Measurements from ENCODE around the gene ASCC2.
"Not testable (repeated sequence)": the region's sequence is repeated elsewhere in the genome, so short reads cannot be mapped to it uniquely, and the experiment has no call there.

ASCC2 gene

GRCh38 chr22:29782061-29782845, 55.8 kb downstream of the ASCC2 start:
- no peak for DNase-seq

- DNase-seq: no peak
These were observed 57.1 kb downstream of the ASCC2 start for GRCh38 chr22:29780748-29781676.

GRCh38 chr22:29780220-29780619, 57.9 kb downstream of the ASCC2 start:
- DNase-seq: no peak

- no peak for DNase-seq
These were observed 64.8 kb downstream of the ASCC2 start for GRCh38 chr22:29773233-29773632.

DNA sequence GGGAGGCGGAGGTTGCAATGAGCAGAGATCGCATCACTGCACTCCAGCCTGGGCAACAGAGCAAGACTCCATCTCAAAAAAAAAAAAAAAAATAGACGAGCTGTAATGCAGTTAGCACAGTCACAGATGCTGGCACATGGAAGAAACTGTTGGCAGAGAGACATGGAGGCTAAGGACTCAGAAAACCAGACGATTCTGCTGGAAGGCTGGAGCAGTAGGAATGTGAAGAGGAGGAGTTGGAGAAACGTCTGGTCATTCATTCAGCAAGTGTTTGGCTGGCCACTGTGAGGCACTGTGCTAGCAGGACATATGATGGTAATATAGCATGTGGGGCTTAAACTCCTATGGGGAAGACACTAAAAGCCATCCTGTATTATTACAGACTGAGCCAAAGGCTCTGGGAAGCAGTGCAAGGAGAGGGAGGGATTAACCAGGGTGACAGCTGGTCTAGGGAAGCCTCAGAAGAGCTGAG, 65.9 kb downstream of the ASCC2 start:
- DNase-seq: no peak

GRCh38 chr22:29769723-29770321, 68.3 kb downstream of the ASCC2 start:
- no peak for DNase-seq

DNA sequence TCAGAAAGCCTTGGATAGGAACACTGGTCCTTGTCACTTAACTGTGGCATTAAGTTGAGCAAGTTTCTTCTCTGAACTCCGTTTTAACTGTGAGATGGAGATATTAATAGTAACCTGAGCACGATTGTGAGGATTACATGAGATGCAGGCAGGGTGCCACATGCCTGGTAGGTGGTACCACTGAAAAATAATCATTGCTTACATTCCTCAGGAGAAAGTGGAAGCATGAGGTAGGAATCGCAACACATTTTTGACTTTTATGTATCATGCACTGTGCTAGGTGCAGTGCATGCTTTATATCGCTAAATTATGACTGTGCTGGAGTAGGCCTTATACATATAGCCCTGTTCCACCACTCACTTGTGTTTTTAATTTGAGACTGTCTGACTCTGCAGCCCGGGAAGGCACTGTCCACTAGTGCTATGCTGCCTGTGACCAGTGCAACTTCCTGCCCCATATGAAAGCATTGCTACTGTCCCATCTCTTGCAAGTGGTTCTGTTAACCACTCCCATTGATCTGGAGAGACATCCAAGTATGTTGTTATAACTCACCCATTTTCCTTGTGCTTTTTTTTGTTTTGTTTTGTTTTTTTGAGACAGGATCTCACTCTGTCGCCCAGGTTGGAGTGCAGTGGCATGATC, 69.9 kb downstream of the ASCC2 start:
- no peak for DNase-seq

GRCh38 chr22:29767171-29768051, 70.7 kb downstream of the ASCC2 start, which contains the start of gene UQCR10:
Gene UQCR10, plus strand, starts transcription at chr22:29767369. Its CDS starts 30 bp downstream, at chr22:29767399.
- peak in 1 of 2 experiments; percentile 89 for DNase-seq

- DNase-seq: peak; percentile 67 to 94
These were observed 71.4 kb downstream of the ASCC2 start, which contains the start of gene ZMAT5 for GRCh38 chr22:29766632-29767170. Gene ZMAT5, minus strand, starts transcription at chr22:29767007. Its CDS starts 18,463 bp downstream, at chr22:29748544.

DNA sequence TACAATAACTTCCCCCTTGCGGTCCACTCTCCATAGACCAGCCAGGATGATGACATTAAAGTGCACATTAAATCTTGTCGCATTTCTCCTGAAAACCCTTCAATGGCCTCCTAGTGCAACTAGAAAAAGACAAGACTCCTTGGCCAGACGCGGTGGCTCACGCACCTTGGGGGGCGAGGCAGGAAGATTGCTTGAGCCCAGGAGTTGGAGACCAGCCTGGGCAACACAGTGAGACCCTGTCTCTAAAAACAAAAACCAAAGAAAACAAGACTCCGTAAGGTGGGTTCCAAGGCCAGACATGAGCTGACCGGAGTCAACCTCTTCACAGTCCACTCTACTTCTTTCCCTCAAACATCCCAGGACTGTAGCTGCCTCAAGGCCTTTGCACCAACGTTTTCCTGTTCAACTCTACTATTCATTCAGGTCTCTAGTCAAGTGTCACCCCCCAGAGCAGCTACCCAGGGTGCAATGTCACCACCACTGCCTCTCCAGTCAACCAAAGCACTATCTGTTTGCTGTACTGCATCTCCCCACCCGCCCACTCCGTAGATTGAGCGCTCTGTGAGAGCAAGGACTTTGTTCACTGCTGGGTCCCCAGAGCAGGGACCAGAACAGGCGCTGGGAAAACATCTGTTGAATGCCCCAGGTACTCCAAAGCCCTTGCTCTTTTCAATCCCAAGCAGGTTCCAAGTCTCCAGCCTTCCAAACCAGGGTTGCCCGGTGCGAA, 72.0 kb downstream of the ASCC2 start:
- no peak for DNase-seq

DNA sequence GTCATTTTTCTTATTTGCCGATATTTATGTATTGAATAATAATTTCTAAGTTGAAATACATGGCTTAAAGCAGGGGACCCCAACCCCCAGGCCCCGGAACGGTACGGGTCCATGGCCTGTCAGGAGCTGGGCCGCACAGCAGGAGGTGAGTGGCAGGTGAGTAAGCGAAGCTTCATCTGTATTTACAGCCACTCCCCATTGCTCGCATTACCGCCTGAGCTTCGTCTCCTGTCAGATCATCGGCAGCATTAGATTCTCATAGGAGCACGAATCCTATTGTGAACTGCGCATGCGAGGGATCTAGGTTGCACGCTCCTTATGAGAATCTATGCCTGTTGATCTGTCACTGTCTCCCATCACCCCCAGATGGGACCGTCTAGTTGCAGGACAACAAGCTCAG, 75.8 kb downstream of the ASCC2 start:
- DNase-seq: no peak

- no peak for DNase-seq
These were observed 79.1 kb downstream of the ASCC2 start for GRCh38 chr22:29758959-29759358.

DNA sequence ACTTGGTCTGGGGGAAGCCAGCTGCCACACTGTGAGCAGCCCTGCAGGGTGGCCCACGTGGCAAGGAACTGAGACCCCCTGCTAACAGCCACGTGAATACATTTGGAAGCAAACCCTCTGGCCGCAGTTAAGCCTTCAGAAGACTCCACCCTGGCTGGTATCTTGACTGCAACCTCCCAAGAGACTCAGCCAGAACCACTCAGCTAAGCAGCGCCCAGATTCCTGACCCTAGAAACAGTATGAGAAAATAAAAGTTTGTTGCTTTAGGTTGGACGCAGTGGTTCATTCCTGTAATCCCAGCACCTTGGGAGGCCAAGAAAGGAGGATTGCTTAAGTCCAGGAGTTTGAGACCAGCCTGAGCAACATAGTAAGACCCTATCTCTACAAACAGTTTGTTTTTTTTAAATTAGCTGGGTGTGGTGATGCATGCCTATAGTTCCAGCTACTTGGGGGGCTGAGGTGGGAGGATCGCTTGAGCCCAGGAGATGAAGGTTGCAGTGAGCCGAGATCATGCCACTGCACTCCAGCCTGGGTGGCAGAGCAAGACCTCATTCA, 79.9 kb downstream of the ASCC2 start:
- no peak for DNase-seq

DNA sequence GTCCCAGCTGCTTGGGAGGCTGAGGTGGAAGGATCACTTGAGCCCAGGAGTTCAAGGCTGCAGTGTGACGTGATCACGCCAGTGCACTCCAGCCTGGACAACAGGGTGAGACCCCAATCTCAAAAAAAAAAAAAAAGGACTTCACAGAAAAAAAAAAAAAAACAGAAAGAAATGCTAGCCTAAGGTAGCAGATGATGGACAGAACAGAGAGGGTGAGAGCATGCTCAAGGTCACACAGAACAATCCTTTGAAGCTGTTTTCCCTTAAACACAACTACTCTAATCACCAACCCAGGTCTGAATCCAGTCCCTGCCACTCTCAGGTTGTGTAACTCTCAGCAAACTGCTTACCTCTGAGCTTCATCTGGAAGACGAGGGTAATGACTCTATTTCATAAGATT, 81.0 kb downstream of the ASCC2 start:
- DNase-seq: no peak

GRCh38 chr22:29756341-29756740, 81.7 kb downstream of the ASCC2 start:
- no peak for DNase-seq

DNA sequence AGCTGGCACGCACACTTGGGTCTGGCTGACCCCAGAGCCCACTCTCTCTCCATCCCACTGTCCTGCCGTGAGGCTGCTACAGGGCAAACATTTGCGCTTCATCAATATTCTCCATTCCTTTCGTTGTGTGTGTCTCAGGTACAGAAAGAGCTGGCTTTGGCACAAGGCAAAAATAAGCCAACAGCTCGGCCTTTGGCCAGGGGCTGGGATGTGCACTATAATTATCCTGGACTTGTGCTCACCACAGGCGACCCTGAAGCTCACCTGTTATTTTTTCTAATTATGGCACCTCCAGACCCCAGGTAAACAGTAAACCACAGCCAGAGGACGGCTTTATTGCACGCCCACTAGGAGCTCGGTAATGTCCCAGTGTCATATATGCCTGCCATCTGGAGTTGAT, 82.2 kb downstream of the ASCC2 start:
- DNase-seq: peak in 1 of 2 experiments; percentile 7

DNA sequence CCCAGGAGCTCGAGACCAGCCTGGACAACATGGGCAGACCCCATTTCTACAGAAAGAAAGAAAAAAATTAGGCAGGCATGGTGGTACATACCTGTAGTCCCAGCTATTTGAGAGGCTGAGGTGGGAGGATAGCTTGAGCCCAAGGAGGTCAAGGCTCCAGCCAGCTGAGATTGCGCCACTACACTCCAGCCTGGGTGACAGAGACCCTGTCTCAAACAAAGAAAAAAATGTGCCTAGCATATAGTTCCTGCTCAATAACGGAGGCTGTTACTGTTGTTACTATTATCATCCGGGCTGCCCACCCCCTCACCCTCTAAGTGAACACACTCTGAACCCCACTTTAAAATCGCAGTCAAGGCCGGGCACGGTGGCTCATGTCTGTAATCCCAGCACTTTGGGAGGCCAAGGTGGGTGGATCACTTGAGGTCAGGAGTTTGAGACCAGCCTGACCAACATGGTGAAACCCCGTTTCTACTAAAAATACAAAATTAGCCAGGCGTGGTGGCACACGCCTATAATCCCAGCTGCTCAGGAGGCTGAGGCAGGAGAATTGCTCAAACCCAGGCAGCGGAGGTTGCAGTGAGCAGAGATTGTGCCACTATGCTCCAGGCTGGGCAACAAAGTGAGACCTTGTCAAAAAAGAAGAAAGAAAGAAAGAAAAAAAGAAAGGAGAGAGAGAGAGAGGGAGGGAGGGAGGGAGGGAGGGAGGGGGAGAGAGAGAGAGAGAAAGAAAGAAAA, 83.2 kb downstream of the ASCC2 start:
- DNase-seq: not testable (repeated sequence)

DNA sequence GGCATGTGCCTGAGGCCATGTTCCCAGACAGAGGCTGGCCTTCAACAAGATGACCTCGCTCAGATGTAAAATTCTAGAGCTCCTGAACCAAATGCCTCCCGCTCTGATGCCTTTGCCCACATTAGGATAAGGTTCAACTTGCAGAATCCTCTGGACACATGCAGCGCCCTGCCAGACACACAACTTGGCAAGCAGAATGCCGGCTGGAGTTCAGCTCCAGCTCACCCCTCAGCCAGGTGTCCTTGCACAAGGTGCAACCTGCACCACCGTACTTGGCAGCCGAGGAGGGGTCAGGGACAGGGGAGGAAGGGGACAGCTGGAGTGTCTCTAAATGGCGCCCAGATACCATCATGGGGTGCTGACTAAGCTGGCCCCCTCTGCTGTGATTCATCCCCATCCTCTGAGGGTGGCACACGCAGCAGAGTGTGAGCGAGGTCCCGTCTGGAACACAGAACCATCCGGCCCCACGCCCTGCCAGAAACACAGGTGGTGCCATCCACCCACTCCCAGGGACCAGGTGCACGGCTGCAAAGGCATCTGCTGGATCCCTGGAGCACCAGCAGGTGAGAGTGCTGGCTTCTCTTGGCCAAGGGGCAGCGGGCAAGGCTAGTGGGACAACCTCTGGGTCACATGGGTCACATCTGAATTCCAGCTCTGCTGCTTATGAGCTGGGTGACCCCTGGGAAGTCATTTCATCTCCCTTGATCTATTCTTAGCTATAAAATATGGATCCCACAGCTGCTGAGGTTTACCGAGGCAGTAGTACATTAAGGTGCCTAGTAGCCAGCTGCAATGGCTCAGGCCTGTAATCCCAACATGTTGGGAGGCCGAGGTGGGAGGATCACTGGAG, 84.0 kb downstream of the ASCC2 start:
- no peak for DNase-seq
